ENCODE data around the gene NFATC3. TPM values are rescaled to one million over a fixed set of nuclear protein-coding genes. Genes with fewer than 3 reads are reported as not detected.

Gene NFATC3
- total and polyA plus RNA-seq, 2 of the 8 experiments (the other 6 are each of a cell fraction or from before 2014, with no cell fraction given): 17.6 to 34.5 TPM

- 90% methylated on average over 5 of the region's 5 CpGs; no CpG with 5 or more reads in 1 of the 2 experiments for WGBS, 2 experiments (ENCODE audit: extremely low coverage in 1 of 2, insufficient coverage in 1 of 2, insufficient read length in 1 of 2, insufficient replicate concordance in 2 of 2, low coverage in 1 of 2, low lambda C conversion rate in 2 of 2, missing lambda C conversion rate in 1 of 2)
- CTCF ChIA-PET (ENCODE audit: partially characterized antibody): interaction anchor here (0.5 to 1.5 kb wide), 5 partner anchors 90 to 333 kb away, joined by 3 to 13 read pairs (median 3); no protein-coding TSS in a partner anchor
- H3K23ac ChIP-seq (ENCODE audit: insufficient read length): no peak overlapping the region
- H3K4ac ChIP-seq (replicated peaks; ENCODE audit: insufficient read length, low read depth, low read length): no peak overlapping the region
- no peak overlapping the region for H3K9ac ChIP-seq (replicated peaks in 1 of 4; ENCODE audit: extremely low read depth in 1 of 4, low read depth in 3 of 4, low read length in 3 of 4)
- peaks cover 22% of the 10 kb centered on the region for H3K23me2 ChIP-seq (ENCODE audit: low read depth, low read length)
- H2BK5ac ChIP-seq (ENCODE audit: low read depth, low read length): peak overlapping the region; percentile 93; the same call in 1 of the 2 replicates
- H3K36me3 ChIP-seq (ENCODE audit: control insufficient read depth in 2 of 4, insufficient read depth in 4 of 4, low read length in 3 of 4): peaks cover 9 to 36% (median 29%) of the 10 kb centered on the region in 4 experiments
- no peak overlapping the region for H3K14ac ChIP-seq (ENCODE audit: insufficient read length)
- no peak overlapping the region for H2BK20ac ChIP-seq (ENCODE audit: low read length)
- H3K4me1 ChIP-seq (replicated peaks in 1 of 4; ENCODE audit: control insufficient read depth in 3 of 4, insufficient read depth in 4 of 4, low read length in 3 of 4): peaks cover 0 to 24% (median 19%) of the 10 kb centered on the region in 4 experiments; a peak in 5 of 7 replicates
- peaks cover 5% of the 10 kb centered on the region; the same call in 1 of the 2 replicates for H3K79me1 ChIP-seq (ENCODE audit: low read depth, low read length)
- no peak for TF ChIP-seq HDAC2 (IDR thresholded peaks at IDR 0.05; ENCODE audit: borderline replicate concordance in 1 of 2, low read depth in 2 of 2, low read length in 2 of 2)
- peak; percentile 18; the same call in 1 of the 2 replicates for TF ChIP-seq POLR2AphosphoS5 (IDR thresholded peaks at IDR 0.05; ENCODE audit: low read depth, low read length)
- no peaks in the 10 kb centered on the region for H3K9me3 ChIP-seq (ENCODE audit: insufficient read depth in 2 of 2, low read depth in 1 of 2, low read length in 1 of 2)
- H2AK5ac ChIP-seq (ENCODE audit: low read depth, low read length): no peak overlapping the region
- peaks cover 21 to 33% of the 10 kb centered on the region in 2 experiments for H4K20me1 ChIP-seq (replicated peaks in 1 of 2; ENCODE audit: control insufficient read depth in 1 of 2, insufficient read depth in 2 of 2, low read length in 2 of 2)
- H2BK12ac ChIP-seq (ENCODE audit: low read depth, low read length): no peak overlapping the region; the same call in 1 of the 2 replicates
- H2AFZ ChIP-seq (ENCODE audit: low read length): no peak overlapping the region
- no peak overlapping the region for H3K4me3 ChIP-seq (ENCODE audit: extremely low read depth in 1 of 4, insufficient read depth in 2 of 4, low read depth in 3 of 4, low read length in 4 of 4)
- no peak overlapping the region for H4K91ac ChIP-seq (replicated peaks; ENCODE audit: insufficient read length, low read length)
- FAIRE-seq (no peak), DNase-seq (ENCODE audit: low read depth in 1 of 2, low spot score in 2 of 2) (no peak)
- H4K8ac ChIP-seq (ENCODE audit: extremely low read depth, insufficient read depth, low read length): no peak overlapping the region
- H3K27ac ChIP-seq (ENCODE audit: low read depth, low read length): no peak overlapping the region
- no peak overlapping the region for H3K18ac ChIP-seq (ENCODE audit: extremely low read depth, low read length)
- peak overlapping the region; percentile 99; a peak in 1 of 4 replicates for H3K4me2 ChIP-seq (ENCODE audit: insufficient read depth in 1 of 2, low read depth in 2 of 2, low read length in 2 of 2)
- peaks cover 5 to 19% of the 10 kb centered on the region in 2 experiments for H3K79me2 ChIP-seq (ENCODE audit: control insufficient read depth in 1 of 2, insufficient read depth in 2 of 2, low read length in 2 of 2)
- no peak overlapping the region for H4K5ac ChIP-seq (ENCODE audit: insufficient read length, low read depth, low read length)
- H3K56ac ChIP-seq (replicated peaks; ENCODE audit: insufficient read length, low read depth, low read length): no peak overlapping the region
- H2BK120ac ChIP-seq (replicated peaks; ENCODE audit: low read depth, low read length): no peak overlapping the region
- no peak overlapping the region for H2BK15ac ChIP-seq (ENCODE audit: low read length)
- no peaks in the 10 kb centered on the region for H3K27me3 ChIP-seq (replicated peaks in 1 of 4; ENCODE audit: control insufficient read depth in 3 of 4, extremely low read depth in 1 of 4, insufficient read depth in 3 of 4, low read length in 3 of 4)
- POLR2A ChIA-PET (ENCODE audit: partially characterized antibody): interaction anchor here (1.0 to 5.9 kb wide), 3 partner anchors 9 to 427 kb away, joined by 3 to 61 read pairs (median 3); partner anchors contain the start of genes NFATC3, RANBP10 and TSNAXIP1
These were observed 148.1 kb downstream of the NFATC3 start for GRCh38 chr16:68233085-68233834.

Measured in H1 (cell line).